Measurements from ENCODE around the gene AGBL3. TPM values are rescaled to one million over a fixed set of nuclear protein-coding genes. Genes with fewer than 3 reads are reported as not detected.

The AGBL3 gene
- total and polyA plus RNA-seq, 2 experiments from 2014 or later: 3.2 to 5.6 TPM

GRCh38 chr7:135160098-135160857 is 174.0 kb downstream of the AGBL3 start:
- no peak for TF ChIP-seq POLR2AphosphoS5 (IDR thresholded peaks at IDR 0.05; ENCODE audit: low read depth)
- no peak for TF ChIP-seq NANOG (IDR thresholded peaks at IDR 0.05; ENCODE audit: borderline replicate concordance)
- TF ChIP-seq JUNB (IDR thresholded peaks at IDR 0.05; ENCODE audit: unreplicated experiment): no peak
- no peak for TF ChIP-seq ZNF331 (CRISPR knock-in tag; IDR thresholded peaks at IDR 0.05; ENCODE audit: low read depth)
- no peak for TF ChIP-seq ZNF462 (CRISPR knock-in tag; IDR thresholded peaks at IDR 0.05)
- no peak for TF ChIP-seq EZH2 (IDR thresholded peaks at IDR 0.05; ENCODE audit: low read depth, unreplicated experiment)
- TF ChIP-seq, protein P1, sequence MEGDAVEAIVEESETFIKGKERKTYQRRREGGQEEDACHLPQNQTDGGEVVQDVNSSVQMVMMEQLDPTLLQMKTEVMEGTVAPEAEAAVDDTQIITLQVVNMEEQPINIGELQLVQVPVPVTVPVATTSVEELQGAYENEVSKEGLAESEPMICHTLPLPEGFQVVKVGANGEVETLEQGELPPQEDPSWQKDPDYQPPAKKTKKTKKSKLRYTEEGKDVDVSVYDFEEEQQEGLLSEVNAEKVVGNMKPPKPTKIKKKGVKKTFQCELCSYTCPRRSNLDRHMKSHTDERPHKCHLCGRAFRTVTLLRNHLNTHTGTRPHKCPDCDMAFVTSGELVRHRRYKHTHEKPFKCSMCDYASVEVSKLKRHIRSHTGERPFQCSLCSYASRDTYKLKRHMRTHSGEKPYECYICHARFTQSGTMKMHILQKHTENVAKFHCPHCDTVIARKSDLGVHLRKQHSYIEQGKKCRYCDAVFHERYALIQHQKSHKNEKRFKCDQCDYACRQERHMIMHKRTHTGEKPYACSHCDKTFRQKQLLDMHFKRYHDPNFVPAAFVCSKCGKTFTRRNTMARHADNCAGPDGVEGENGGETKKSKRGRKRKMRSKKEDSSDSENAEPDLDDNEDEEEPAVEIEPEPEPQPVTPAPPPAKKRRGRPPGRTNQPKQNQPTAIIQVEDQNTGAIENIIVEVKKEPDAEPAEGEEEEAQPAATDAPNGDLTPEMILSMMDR (conservative IDR thresholded peaks at IDR 0.05; ENCODE audit: low read depth in 2 of 2): no peak
- no peak for TF ChIP-seq ZNF114 (CRISPR knock-in tag; IDR thresholded peaks at IDR 0.05)
- no peak for TF ChIP-seq REST (IDR thresholded peaks at IDR 0.05; ENCODE audit: unreplicated experiment)
- TF ChIP-seq EZH2phosphoT487 (IDR thresholded peaks at IDR 0.05; ENCODE audit: unreplicated experiment): no peak
- no peak for TF ChIP-seq CREB1 (CRISPR knock-in tag; IDR thresholded peaks at IDR 0.05; ENCODE audit: low read depth)
- TF ChIP-seq ETS1 (IDR thresholded peaks at IDR 0.05): no peak
- TF ChIP-seq STAT1 (IDR thresholded peaks at IDR 0.05; ENCODE audit: unreplicated experiment): no peak
- no peaks in the 10 kb centered on the region for H3F3A ChIP-seq (replicated peaks; ENCODE audit: low read depth)
- no peak overlapping the region for H3K27ac ChIP-seq (ENCODE audit: low read depth)
- no peaks in the 10 kb centered on the region for H3K27me3 ChIP-seq (ENCODE audit: insufficient read depth)
- DNase-seq (ENCODE audit: low spot score) (no peak), ATAC-seq (no peak)
- peaks cover under 1% of the 10 kb centered on the region; the same call in 1 of the 2 replicates for H4K20me1 ChIP-seq (replicated peaks; ENCODE audit: insufficient read depth)
- peaks cover 78% of the 10 kb centered on the region for H3K9me3 Mint-ChIP-seq
- H3K27ac Mint-ChIP-seq: peak overlapping the region; percentile 91
- H3K4me1 Mint-ChIP-seq: peaks cover 20% of the 10 kb centered on the region
- H3K36me3 Mint-ChIP-seq (ENCODE audit: low read depth): peaks cover 93% of the 10 kb centered on the region
- H3K27me3 Mint-ChIP-seq (ENCODE audit: insufficient read depth, low read depth, poor library complexity): peaks cover 5% of the 10 kb centered on the region
- H3K4me3 Mint-ChIP-seq: no peak overlapping the region; the same call in 2 of the 3 replicates
- no peaks in the 10 kb centered on the region for H3K79me2 ChIP-seq (replicated peaks; ENCODE audit: insufficient read depth)
- no peak overlapping the region for H3K4me3 ChIP-seq
- H2AFZ ChIP-seq: no peak overlapping the region
- H3K4me1 ChIP-seq (ENCODE audit: insufficient read depth): peaks cover 23% of the 10 kb centered on the region
- peaks cover 16% of the 10 kb centered on the region; the same call in 1 of the 2 replicates for H3K36me3 ChIP-seq (ENCODE audit: insufficient read depth)
- peaks cover 4% of the 10 kb centered on the region for H3K9me2 ChIP-seq (ENCODE audit: insufficient read depth)
- 0 out of 2 replicates have a peak overlapping the region, but pooled peaks have one; percentile 25 for H3K4me2 ChIP-seq
